ENCODE results near the gene WIPI1.

DNA sequence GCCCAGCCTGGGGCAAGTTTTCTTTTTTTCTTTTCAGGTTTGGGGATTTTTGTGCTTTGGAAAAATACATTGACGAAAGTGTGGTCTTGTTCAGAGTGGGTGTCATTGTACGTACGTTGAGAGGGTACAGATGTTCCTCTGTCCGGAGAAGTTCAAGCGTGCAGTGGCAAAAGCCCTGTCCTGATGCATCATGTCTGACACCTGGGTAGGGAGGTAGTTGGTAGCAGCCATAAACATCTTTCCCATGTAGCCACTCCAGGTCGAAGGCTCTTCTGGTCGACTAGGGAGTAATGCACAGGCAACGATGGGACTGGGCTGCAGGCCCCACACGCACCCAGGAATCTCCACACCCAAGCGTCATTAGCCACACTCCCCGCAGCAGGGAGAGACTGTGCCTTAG, 27.4 kb downstream of the WIPI1 start:
- TF ChIP-seq, protein P1, sequence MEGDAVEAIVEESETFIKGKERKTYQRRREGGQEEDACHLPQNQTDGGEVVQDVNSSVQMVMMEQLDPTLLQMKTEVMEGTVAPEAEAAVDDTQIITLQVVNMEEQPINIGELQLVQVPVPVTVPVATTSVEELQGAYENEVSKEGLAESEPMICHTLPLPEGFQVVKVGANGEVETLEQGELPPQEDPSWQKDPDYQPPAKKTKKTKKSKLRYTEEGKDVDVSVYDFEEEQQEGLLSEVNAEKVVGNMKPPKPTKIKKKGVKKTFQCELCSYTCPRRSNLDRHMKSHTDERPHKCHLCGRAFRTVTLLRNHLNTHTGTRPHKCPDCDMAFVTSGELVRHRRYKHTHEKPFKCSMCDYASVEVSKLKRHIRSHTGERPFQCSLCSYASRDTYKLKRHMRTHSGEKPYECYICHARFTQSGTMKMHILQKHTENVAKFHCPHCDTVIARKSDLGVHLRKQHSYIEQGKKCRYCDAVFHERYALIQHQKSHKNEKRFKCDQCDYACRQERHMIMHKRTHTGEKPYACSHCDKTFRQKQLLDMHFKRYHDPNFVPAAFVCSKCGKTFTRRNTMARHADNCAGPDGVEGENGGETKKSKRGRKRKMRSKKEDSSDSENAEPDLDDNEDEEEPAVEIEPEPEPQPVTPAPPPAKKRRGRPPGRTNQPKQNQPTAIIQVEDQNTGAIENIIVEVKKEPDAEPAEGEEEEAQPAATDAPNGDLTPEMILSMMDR (IDR thresholded peaks at IDR 0.05), result no peak
- TF ChIP-seq POLR2A (IDR thresholded peaks at IDR 0.05), result no peak

Data from Peyer's patch (tissue), 4 donors.